ENCODE results near the gene BSN. TPM values are rescaled to one million over a fixed set of nuclear protein-coding genes. Genes with fewer than 3 reads are reported as not detected.

The BSN gene
- total and polyA plus RNA-seq, 2 experiments from 2014 or later, result 0.50 to 5.1 TPM

DNA sequence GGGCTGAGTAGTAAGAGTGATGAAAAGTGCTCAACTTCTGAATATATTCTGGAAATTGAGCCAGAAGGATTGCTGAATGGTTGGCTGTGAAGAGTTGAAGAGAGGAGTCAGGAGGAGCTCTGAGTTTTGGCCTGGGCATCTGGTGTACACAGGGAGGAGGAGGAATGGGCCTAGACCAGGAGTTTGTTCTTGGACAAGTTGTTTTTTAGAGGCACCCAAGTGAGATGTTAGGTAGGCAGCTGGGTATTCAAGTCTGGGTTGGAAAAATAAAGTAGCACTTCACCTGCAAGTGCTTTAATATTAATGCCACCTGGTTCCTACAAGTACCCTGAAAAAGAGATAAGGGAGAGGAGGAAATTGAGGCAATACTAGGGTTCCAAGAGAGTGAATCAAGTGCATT is 14.7 kb downstream of the BSN start (continued):
- TF ChIP-seq, protein P1, sequence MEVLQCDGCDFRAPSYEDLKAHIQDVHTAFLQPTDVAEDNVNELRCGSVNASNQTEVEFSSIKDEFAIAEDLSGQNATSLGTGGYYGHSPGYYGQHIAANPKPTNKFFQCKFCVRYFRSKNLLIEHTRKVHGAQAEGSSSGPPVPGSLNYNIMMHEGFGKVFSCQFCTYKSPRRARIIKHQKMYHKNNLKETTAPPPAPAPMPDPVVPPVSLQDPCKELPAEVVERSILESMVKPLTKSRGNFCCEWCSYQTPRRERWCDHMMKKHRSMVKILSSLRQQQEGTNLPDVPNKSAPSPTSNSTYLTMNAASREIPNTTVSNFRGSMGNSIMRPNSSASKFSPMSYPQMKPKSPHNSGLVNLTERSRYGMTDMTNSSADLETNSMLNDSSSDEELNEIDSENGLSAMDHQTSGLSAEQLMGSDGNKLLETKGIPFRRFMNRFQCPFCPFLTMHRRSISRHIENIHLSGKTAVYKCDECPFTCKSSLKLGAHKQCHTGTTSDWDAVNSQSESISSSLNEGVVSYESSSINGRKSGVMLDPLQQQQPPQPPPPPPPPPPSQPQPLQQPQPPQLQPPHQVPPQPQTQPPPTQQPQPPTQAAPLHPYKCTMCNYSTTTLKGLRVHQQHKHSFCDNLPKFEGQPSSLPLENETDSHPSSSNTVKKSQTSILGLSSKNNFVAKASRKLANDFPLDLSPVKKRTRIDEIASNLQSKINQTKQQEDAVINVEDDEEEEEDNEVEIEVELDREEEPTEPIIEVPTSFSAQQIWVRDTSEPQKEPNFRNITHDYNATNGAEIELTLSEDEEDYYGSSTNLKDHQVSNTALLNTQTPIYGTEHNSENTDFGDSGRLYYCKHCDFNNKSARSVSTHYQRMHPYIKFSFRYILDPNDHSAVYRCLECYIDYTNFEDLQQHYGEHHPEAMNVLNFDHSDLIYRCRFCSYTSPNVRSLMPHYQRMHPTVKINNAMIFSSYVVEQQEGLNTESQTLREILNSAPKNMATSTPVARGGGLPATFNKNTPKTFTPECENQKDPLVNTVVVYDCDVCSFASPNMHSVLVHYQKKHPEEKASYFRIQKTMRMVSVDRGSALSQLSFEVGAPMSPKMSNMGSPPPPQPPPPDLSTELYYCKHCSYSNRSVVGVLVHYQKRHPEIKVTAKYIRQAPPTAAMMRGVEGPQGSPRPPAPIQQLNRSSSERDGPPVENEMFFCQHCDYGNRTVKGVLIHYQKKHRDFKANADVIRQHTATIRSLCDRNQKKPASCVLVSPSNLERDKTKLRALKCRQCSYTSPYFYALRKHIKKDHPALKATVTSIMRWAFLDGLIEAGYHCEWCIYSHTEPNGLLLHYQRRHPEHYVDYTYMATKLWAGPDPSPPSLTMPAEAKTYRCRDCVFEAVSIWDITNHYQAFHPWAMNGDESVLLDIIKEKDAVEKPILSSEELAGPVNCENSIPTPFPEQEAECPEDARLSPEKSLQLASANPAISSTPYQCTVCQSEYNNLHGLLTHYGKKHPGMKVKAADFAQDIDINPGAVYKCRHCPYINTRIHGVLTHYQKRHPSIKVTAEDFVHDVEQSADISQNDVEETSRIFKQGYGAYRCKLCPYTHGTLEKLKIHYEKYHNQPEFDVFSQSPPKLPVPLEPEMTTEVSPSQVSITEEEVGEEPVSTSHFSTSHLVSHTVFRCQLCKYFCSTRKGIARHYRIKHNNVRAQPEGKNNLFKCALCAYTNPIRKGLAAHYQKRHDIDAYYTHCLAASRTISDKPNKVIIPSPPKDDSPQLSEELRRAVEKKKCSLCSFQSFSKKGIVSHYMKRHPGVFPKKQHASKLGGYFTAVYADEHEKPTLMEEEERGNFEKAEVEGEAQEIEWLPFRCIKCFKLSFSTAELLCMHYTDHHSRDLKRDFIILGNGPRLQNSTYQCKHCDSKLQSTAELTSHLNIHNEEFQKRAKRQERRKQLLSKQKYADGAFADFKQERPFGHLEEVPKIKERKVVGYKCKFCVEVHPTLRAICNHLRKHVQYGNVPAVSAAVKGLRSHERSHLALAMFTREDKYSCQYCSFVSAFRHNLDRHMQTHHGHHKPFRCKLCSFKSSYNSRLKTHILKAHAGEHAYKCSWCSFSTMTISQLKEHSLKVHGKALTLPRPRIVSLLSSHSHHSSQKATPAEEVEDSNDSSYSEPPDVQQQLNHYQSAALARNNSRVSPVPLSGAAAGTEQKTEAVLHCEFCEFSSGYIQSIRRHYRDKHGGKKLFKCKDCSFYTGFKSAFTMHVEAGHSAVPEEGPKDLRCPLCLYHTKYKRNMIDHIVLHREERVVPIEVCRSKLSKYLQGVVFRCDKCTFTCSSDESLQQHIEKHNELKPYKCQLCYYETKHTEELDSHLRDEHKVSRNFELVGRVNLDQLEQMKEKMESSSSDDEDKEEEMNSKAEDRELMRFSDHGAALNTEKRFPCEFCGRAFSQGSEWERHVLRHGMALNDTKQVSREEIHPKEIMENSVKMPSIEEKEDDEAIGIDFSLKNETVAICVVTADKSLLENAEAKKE (CRISPR knock-in tag; IDR thresholded peaks at IDR 0.05), result no peak
- TF ChIP-seq ZNF331 (CRISPR knock-in tag; IDR thresholded peaks at IDR 0.05; ENCODE audit: low read depth), result no peak
- TF ChIP-seq, protein P2, sequence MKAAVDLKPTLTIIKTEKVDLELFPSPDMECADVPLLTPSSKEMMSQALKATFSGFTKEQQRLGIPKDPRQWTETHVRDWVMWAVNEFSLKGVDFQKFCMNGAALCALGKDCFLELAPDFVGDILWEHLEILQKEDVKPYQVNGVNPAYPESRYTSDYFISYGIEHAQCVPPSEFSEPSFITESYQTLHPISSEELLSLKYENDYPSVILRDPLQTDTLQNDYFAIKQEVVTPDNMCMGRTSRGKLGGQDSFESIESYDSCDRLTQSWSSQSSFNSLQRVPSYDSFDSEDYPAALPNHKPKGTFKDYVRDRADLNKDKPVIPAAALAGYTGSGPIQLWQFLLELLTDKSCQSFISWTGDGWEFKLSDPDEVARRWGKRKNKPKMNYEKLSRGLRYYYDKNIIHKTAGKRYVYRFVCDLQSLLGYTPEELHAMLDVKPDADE (IDR thresholded peaks at IDR 0.05), result no peak
- TF ChIP-seq CREB1 (CRISPR knock-in tag; IDR thresholded peaks at IDR 0.05; ENCODE audit: low read depth), result no peak
- TF ChIP-seq, protein P3, sequence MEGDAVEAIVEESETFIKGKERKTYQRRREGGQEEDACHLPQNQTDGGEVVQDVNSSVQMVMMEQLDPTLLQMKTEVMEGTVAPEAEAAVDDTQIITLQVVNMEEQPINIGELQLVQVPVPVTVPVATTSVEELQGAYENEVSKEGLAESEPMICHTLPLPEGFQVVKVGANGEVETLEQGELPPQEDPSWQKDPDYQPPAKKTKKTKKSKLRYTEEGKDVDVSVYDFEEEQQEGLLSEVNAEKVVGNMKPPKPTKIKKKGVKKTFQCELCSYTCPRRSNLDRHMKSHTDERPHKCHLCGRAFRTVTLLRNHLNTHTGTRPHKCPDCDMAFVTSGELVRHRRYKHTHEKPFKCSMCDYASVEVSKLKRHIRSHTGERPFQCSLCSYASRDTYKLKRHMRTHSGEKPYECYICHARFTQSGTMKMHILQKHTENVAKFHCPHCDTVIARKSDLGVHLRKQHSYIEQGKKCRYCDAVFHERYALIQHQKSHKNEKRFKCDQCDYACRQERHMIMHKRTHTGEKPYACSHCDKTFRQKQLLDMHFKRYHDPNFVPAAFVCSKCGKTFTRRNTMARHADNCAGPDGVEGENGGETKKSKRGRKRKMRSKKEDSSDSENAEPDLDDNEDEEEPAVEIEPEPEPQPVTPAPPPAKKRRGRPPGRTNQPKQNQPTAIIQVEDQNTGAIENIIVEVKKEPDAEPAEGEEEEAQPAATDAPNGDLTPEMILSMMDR (conservative IDR thresholded peaks at IDR 0.05; ENCODE audit: low read depth in 2 of 2), result no peak
- no peak for TF ChIP-seq ZNF114 (CRISPR knock-in tag; IDR thresholded peaks at IDR 0.05)
- no peak for TF ChIP-seq JUNB (IDR thresholded peaks at IDR 0.05; ENCODE audit: unreplicated experiment)
- no peak for TF ChIP-seq STAT1 (IDR thresholded peaks at IDR 0.05; ENCODE audit: unreplicated experiment)
- no peak for TF ChIP-seq POLR2AphosphoS5 (IDR thresholded peaks at IDR 0.05; ENCODE audit: low read depth)
